Stimulated activated memory B cell treated with anti-CD40 and anti-IgM and Interleukin-4, amounts not matched to agents 10 μg/mL and 1 μg/mL and 100 μg/mL, for 72 hours (primary cell): ENCODE results near the gene MCM3AP.

Experiments
- ATAC-seq: fragments of 150-1000 bp; cut with Tn5 transposase; 2 replicates; pipeline ENCODE4 v1.10.0; 2021
- H3K27ac Mint-ChIP-seq: one replicate; pipeline ENCODE4 v1.8.0; 2022; ENCODE audit warnings: mild to moderate bottlenecking, mixed read lengths
- H3K27me3 Mint-ChIP-seq: one replicate; pipeline ENCODE4 v1.8.0; 2022; ENCODE audit warnings: mixed read lengths
- H3K36me3 Mint-ChIP-seq: one replicate; pipeline ENCODE4 v1.8.0; 2022; ENCODE audit warnings: mixed read lengths
- H3K4me1 Mint-ChIP-seq: one replicate; pipeline ENCODE4 v1.8.0; 2022; ENCODE audit warnings: mixed read lengths
- H3K4me3 Mint-ChIP-seq: one replicate; pipeline ENCODE4 v1.8.0; 2022; ENCODE audit warnings: mild to moderate bottlenecking, moderate library complexity, mixed read lengths
- H3K9me3 Mint-ChIP-seq: one replicate; pipeline ENCODE4 v1.8.0; 2022; ENCODE audit warnings: mixed read lengths

MCM3AP gene

DNA sequence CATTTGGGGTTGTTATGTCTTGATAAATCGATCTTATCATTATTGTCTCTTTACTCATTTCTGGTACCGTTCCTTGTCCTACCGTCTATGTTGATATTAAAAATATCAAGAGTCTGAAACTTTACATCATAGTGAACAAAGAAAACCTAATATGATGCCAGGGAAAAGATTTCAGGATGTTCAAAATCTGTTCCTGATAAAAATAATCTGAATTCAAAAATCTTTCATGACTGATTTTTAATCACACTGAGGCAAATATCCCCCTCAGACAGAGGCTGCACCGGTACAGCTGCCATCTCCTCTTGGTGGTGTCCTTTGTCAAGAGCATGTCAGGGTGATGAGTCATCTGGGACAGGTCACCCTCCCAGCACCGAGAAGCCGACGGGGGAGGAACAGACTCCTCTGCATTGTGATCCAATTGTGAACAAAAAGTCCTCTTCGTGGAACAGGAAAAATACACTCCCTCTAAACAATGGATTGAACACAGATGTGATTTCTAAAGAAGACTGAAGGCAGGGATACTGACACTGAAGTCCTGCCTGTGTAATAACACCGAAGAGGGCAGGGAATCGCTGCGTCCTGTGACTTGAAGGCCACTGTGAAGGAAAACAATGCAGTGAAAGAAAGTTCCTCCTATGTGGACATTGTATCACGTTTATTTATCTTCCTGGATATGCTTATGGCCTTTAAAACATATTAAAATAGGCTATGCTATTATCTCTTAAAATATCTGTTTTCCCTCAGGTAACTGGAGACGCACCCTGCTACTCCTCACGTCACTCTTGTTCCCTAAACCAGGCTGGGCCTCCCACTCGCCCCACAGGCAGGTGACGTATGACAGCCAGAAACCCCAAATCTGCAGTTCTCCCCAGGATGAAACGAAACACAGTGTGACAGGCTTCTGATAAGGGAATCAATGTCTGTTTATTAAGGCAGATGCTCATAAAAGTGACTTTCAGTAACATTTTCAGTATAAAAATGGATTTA, 96.9 kb downstream of the MCM3AP start:
- peaks cover 13% of the 10 kb centered on the region for H3K36me3 Mint-ChIP-seq
- no peak for ATAC-seq
- H3K4me1 Mint-ChIP-seq, result no peaks in the 10 kb centered on the region
- H3K4me3 Mint-ChIP-seq, result no peak overlapping the region
- H3K27me3 Mint-ChIP-seq, result no peaks in the 10 kb centered on the region
- no peak overlapping the region for H3K27ac Mint-ChIP-seq
- H3K9me3 Mint-ChIP-seq, result no peaks in the 10 kb centered on the region

DNA sequence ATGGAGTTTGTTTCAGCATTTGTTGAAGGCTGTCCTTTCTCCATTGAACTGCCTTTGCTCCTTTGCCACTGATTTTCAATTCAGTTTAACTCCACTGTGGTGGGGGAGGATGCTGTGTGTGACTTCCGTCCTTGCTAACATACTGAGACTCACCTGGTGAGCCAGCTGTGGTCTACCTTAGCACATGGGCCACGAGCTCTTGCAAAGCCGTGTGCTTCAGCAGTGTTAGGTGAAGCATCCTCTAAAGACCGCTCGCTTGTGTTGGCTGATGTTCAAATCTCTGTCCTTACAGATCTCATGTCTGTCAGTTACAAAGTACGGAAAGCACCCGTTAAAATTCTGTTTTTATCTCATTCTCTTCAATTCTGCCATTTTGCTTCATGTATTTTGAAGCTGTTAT, 97.6 kb downstream of the MCM3AP start:
- Mint-ChIP-seq H3K36me3 (peaks cover 12% of the 10 kb centered on the region), H3K27me3 (no peaks in the 10 kb centered on the region), H3K9me3 (no peaks in the 10 kb centered on the region), H3K4me3 (no peak overlapping the region), H3K4me1 (peaks cover 5% of the 10 kb centered on the region), H3K27ac (no peak overlapping the region)
- ATAC-seq, result no peak

DNA sequence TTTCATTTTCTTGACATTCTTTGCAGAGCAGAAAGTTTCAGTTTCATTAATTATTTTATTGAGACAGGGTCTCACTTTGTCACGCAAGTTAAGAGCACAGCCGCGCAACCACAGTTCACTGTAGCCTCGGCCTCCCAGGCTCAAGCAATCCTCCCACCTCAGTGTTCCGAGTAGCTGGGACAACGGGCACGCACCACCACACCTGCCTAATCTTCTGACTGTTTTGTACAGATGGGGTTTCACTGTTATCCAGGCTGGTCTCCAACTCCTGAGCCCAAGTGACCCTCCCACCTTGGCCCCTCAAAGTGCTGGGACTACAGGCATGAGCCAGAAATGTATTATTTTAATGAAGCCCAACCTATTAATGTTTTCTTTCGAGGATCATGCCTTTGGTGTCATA, 98.2 kb downstream of the MCM3AP start:
- Mint-ChIP-seq H3K36me3 (peaks cover 12% of the 10 kb centered on the region), H3K9me3 (no peaks in the 10 kb centered on the region), H3K4me1 (peaks cover 6% of the 10 kb centered on the region), H3K4me3 (no peak overlapping the region), H3K27me3 (no peaks in the 10 kb centered on the region), H3K27ac (no peak overlapping the region)
- ATAC-seq, result no peak

DNA sequence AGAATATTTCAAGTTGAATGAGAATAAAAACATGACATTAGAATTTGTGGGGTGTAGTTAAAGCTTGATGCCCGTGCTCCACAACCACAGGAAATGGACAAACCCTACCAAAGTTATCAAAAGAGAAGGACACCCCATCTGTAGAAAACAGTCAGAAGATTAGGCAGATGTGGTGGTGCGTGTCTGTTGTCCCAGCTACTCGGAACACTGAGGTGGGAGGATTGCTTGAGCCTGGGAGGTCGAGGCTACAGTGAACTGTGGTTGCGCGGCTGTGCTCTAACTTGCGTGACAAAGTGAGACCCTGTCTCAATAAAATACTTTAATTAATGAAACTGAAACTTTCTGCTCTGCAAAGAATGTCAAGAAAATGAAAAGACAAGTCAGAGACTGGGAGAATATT, 99.7 kb downstream of the MCM3AP start:
- H3K27me3 Mint-ChIP-seq, result no peaks in the 10 kb centered on the region
- peaks cover 12% of the 10 kb centered on the region for H3K36me3 Mint-ChIP-seq
- peaks cover 6% of the 10 kb centered on the region for H3K4me1 Mint-ChIP-seq
- no peaks in the 10 kb centered on the region for H3K9me3 Mint-ChIP-seq
- ATAC-seq, result no peak
- H3K27ac Mint-ChIP-seq, result no peak overlapping the region
- peak overlapping the region; percentile 9 for H3K4me3 Mint-ChIP-seq
